Right lobe of liver (tissue), 6 donors: ENCODE results near the gene UBL7. TPM values are rescaled to one million over a fixed set of nuclear protein-coding genes. Genes with fewer than 3 reads are reported as not detected.

Source experiments
- ATAC-seq, 4 donors: fragments of 200-7000 bp; cut with Tn5 transposase; one replicate each; pipeline ENCODE4 v1.9.1; 2020; ENCODE audit warnings: mild to moderate bottlenecking in 4 of 4, moderate library complexity in 4 of 4
- DNase-seq, 3 donors: peaks; one replicate each; pipeline ENCODE4 v3.0.0-alpha.2; 2020
- H3K27ac ChIP-seq, 3 donors: fragments of 200-600 bp; one replicate each; pipeline ENCODE4 v1.8.0; 2022
- H3K27me3 ChIP-seq, 2 donors: fragments of 200-600 bp; one replicate each; pipeline ENCODE4 v1.8.0; 2022
- H3K36me3 ChIP-seq, 4 donors: fragments of 200-600 bp; sonication (generic) in 1 of 4; one replicate each; pipeline versions ENCODE4 v1.5.1 to v1.8.0; 2017 to 2022; ENCODE audit warnings: control low read depth in 1 of 4
- H3K4me1 ChIP-seq, 4 donors: fragments of 200-600 bp; sonication (generic) in 1 of 4; one replicate each; pipeline versions ENCODE4 v1.5.1 to v1.8.0; 2017 to 2022; ENCODE audit warnings: control low read depth in 1 of 4
- H3K4me3 ChIP-seq, 3 donors: fragments of 200-600 bp; one replicate each; pipeline ENCODE4 v1.8.0; 2022
- H3K9me3 ChIP-seq, 4 donors: fragments of 200-600 bp; sonication (generic) in 1 of 4; one replicate each; pipeline versions ENCODE4 v1.5.1 to v1.8.0; 2017 to 2022; ENCODE audit warnings: control low read depth in 1 of 4
- CTCF ChIP-seq, 4 donors: fragments of 200-600 bp in 3 of 4; fragments of 450-650 bp in 1 of 4; IDR thresholded peaks; one replicate each; pipeline versions ENCODE4 v1.5.1 to v1.8.0; 2016 to 2022; ENCODE audit warnings: antibody characterized with exemption in 4 of 4, mild to moderate bottlenecking in 2 of 4
- POLR2A ChIP-seq: fragments of 450-650 bp; IDR thresholded peaks from one replicate; pipeline ENCODE4 v1.6.1; 2017; ENCODE audit warnings: antibody characterized with exemption, mild to moderate bottlenecking
- WGBS: methylation state at CpG from one replicate; pipeline ENCODE4 v1.1.6; 2018; ENCODE audit warnings: low coverage, low lambda C conversion rate; ENCODE audit not compliant: insufficient coverage; ENCODE audit errors: missing lambda C conversion rate; 5-methylcytosine and 5-hydroxymethylcytosine counted together
- intact Hi-C, 2 donors: fragments of 100-400 bp; cut with DNase I; formaldehyde crosslinking; loops; one replicate each; pipeline versions ENCODE4 v1.11.2 to v1.14.1; 2022
- total RNA-seq, 6 experiments: library from RNA; depleted of rRNA in 2 of 6; stranded (reverse); fragments of >200 nt in 2 of 6; fragmentation: NEBNext Ultra II Directional in 3 of 6; extraction: Animal tissue kit (Norgen Biotek cat#: 25700) in 3 of 6; gene quantifications; one replicate each; pipeline versions ENCODE4 v1.1.0 to v1.2.4, GENCODE V29; 2016 to 2023
- donor health status: DM: no; HTN: yes; CAD: no.
- donor health status: DM: no; HTN: no; CAD: no.
- donor health status: DM: no; HTN: no; CAD: no.
- donor health status: DM: no; HTN: yes; CAD: no.
- donor health status: DM: no; HTN: yes; CAD: no.

Gene UBL7
- total RNA-seq, 6 experiments from 2014 or later = 14.8 to 38.0 (median 17.3) TPM

- no peaks in the 10 kb centered on the region for H3K36me3 ChIP-seq
- intact Hi-C loops = no loop called here
These were observed 47.4 kb downstream of the UBL7 start for GRCh38 chr15:74413350-74414080.

GRCh38 chr15:74412159-74412558, 48.8 kb downstream of the UBL7 start:
- 69% methylated on average over 3 of the region's 6 CpGs for WGBS
- Histone ChIP-seq H3K4me1 (no peaks in the 10 kb centered on the region), H3K4me3 (no peak overlapping the region), H3K9me3 (no peaks in the 10 kb centered on the region), H3K27ac (no peak overlapping the region), H3K36me3 (no peaks in the 10 kb centered on the region), H3K27me3 (no peaks in the 10 kb centered on the region)
- DNase-seq (no peak), ATAC-seq (no peak)
- TF ChIP-seq POLR2A (no peak), CTCF (IDR thresholded peaks at IDR 0.05) (no peak)
- intact Hi-C loops = no loop called here

More at GRCh38 chr15:74413350-74414080, 47.4 kb downstream of the UBL7 start:
- Histone ChIP-seq H3K4me3 (no peak overlapping the region), H3K27ac (no peak overlapping the region), H3K9me3 (no peaks in the 10 kb centered on the region), H3K4me1 (no peaks in the 10 kb centered on the region), H3K27me3 (no peaks in the 10 kb centered on the region)
- DNase-seq (no peak), ATAC-seq (no peak)
- TF ChIP-seq CTCF (IDR thresholded peaks at IDR 0.05) (no peak), POLR2A (no peak)
- WGBS = 87% methylated on average over 5 of the region's 9 CpGs

DNA sequence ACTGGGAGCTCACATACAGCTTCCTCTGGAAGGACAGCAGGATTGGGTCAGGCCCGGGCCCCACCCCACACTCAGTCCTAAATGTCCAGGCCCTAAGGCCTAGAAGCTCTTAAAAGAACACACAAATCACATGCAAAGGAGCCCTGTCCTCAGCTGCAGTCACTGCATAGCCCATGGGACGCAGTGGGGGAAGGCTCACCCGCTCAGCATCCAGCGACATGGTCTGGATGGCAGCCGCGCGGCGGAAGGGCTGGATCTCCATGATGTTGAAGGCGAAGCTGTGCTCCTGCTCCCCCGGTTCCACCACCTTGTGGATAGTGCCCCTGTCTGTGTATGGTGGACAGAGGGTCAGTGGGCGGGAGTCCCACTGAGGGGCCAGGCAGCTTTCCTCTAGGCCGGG, 49.3 kb downstream of the UBL7 start:
- DNase-seq (no peak), ATAC-seq (no peak)
- no peaks in the 10 kb centered on the region for H3K36me3 ChIP-seq
- no peaks in the 10 kb centered on the region for H3K4me1 ChIP-seq
- 100% methylated on average over 1 of the region's 12 CpGs for WGBS
- H3K27me3 ChIP-seq = no peaks in the 10 kb centered on the region
- no peaks in the 10 kb centered on the region for H3K9me3 ChIP-seq
- intact Hi-C loops = no loop called here
- TF ChIP-seq POLR2A (no peak), CTCF (IDR thresholded peaks at IDR 0.05) (no peak)
- no peak overlapping the region for H3K27ac ChIP-seq
- H3K4me3 ChIP-seq = no peak overlapping the region

GRCh38 chr15:74410502-74410901, 50.5 kb downstream of the UBL7 start:
- TF ChIP-seq CTCF (IDR thresholded peaks at IDR 0.05) = no peak
- TF ChIP-seq POLR2A = no peak
- intact Hi-C loops = no loop called here
- WGBS = 90% methylated on average over 2 of the region's 18 CpGs
- DNase-seq (no peak), ATAC-seq (no peak)
- Histone ChIP-seq H3K27me3 (no peaks in the 10 kb centered on the region), H3K27ac (no peak overlapping the region), H3K4me1 (no peaks in the 10 kb centered on the region), H3K9me3 (no peaks in the 10 kb centered on the region), H3K4me3 (no peak overlapping the region), H3K36me3 (no peaks in the 10 kb centered on the region)
